PFSK-1 (cell line): ENCODE measurements around the gene NCF2.

Experiments
- FOXP2 ChIP-seq: optimal IDR thresholded peaks from 2 replicates; pipeline ENCODE3; 2011; ENCODE audit warnings: borderline replicate concordance, control low read depth, inconsistent platforms; ENCODE audit not compliant: insufficient read depth; ENCODE audit errors: extremely low read length, extremely low read depth
- POLR2AphosphoS5 ChIP-seq: IDR thresholded peaks from 2 replicates; pipeline ENCODE4 v1.6.1; 2012; ENCODE audit warnings: low read depth, mild to moderate bottlenecking, control low read depth, low read length, moderate library complexity
- SIN3A ChIP-seq: IDR thresholded peaks from 2 replicates; pipeline ENCODE4 v1.6.1; 2012; ENCODE audit warnings: mild to moderate bottlenecking, low read length, moderate library complexity, borderline replicate concordance; ENCODE audit not compliant: insufficient read depth
- TAF1 ChIP-seq: IDR thresholded peaks from 2 replicates; pipeline ENCODE4 v1.6.1; 2012; ENCODE audit warnings: low read length, control low read depth, borderline replicate concordance; ENCODE audit not compliant: insufficient read depth
- TF ChIP-seq, protein P1 (sequence below), 2 experiments: IDR thresholded peaks; 2 replicates each; pipeline versions ENCODE4 v1.6.1 to v1.8.0; 2011 to 2012; ENCODE audit warnings: low read depth in 2 of 2, low read length in 2 of 2, control low read depth in 1 of 2, inconsistent platforms in 1 of 2, mild to moderate bottlenecking in 1 of 2, moderate library complexity in 1 of 2; ENCODE audit not compliant: insufficient read depth in 1 of 2

GRCh38 chr1:183620311-183620710 is 30.1 kb upstream of the NCF2 start:
- TF ChIP-seq TAF1: no peak
- no peak for TF ChIP-seq POLR2AphosphoS5
- no peak for TF ChIP-seq FOXP2
- TF ChIP-seq, protein P1, sequence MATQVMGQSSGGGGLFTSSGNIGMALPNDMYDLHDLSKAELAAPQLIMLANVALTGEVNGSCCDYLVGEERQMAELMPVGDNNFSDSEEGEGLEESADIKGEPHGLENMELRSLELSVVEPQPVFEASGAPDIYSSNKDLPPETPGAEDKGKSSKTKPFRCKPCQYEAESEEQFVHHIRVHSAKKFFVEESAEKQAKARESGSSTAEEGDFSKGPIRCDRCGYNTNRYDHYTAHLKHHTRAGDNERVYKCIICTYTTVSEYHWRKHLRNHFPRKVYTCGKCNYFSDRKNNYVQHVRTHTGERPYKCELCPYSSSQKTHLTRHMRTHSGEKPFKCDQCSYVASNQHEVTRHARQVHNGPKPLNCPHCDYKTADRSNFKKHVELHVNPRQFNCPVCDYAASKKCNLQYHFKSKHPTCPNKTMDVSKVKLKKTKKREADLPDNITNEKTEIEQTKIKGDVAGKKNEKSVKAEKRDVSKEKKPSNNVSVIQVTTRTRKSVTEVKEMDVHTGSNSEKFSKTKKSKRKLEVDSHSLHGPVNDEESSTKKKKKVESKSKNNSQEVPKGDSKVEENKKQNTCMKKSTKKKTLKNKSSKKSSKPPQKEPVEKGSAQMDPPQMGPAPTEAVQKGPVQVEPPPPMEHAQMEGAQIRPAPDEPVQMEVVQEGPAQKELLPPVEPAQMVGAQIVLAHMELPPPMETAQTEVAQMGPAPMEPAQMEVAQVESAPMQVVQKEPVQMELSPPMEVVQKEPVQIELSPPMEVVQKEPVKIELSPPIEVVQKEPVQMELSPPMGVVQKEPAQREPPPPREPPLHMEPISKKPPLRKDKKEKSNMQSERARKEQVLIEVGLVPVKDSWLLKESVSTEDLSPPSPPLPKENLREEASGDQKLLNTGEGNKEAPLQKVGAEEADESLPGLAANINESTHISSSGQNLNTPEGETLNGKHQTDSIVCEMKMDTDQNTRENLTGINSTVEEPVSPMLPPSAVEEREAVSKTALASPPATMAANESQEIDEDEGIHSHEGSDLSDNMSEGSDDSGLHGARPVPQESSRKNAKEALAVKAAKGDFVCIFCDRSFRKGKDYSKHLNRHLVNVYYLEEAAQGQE (IDR thresholded peaks at IDR 0.05; ENCODE audit: insufficient read depth in 1 of 2, low read depth in 2 of 2, low read length in 2 of 2): no peak
- TF ChIP-seq SIN3A: no peak
